Measurements from ENCODE around the gene STAT1. TPM values are rescaled to one million over a fixed set of nuclear protein-coding genes. Genes with fewer than 3 reads are reported as not detected.

Gene STAT1
- total RNA-seq, 1 donor from 2014 or later = 76.5 TPM

DNA sequence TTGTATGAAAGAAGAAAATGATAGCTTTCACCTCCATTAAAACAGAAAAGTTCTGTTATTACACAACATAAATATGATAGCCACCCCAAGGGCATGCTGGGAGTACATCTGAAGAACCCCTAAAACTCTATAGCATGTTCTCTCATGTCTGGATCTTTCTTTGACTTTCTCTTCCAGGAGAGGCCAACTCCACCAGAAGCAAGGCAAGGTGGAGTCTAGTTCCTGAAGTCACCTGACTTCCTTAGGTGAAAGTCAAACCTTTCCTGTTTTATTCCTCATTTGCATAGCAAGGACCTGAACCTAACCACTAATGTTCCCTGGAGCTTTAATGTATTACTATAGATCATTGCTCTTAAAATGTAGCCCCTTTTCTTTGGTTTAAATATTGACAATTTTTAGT, 5.7 kb downstream of the STAT1 start:
- no peaks in the 10 kb centered on the region for H3K27me3 Mint-ChIP-seq (ENCODE audit: unreplicated experiment)
- peaks cover 8% of the 10 kb centered on the region for H3K4me1 Mint-ChIP-seq (ENCODE audit: unreplicated experiment)
- TF ChIP-seq, protein P1, sequence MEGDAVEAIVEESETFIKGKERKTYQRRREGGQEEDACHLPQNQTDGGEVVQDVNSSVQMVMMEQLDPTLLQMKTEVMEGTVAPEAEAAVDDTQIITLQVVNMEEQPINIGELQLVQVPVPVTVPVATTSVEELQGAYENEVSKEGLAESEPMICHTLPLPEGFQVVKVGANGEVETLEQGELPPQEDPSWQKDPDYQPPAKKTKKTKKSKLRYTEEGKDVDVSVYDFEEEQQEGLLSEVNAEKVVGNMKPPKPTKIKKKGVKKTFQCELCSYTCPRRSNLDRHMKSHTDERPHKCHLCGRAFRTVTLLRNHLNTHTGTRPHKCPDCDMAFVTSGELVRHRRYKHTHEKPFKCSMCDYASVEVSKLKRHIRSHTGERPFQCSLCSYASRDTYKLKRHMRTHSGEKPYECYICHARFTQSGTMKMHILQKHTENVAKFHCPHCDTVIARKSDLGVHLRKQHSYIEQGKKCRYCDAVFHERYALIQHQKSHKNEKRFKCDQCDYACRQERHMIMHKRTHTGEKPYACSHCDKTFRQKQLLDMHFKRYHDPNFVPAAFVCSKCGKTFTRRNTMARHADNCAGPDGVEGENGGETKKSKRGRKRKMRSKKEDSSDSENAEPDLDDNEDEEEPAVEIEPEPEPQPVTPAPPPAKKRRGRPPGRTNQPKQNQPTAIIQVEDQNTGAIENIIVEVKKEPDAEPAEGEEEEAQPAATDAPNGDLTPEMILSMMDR (IDR thresholded peaks at IDR 0.05) = no peak
- H3K27ac Mint-ChIP-seq (ENCODE audit: unreplicated experiment) = no peak overlapping the region
- peaks cover 57% of the 10 kb centered on the region for H3K36me3 Mint-ChIP-seq (ENCODE audit: unreplicated experiment)
- no peak overlapping the region for H3K4me3 Mint-ChIP-seq (ENCODE audit: unreplicated experiment)
- H3K9me3 Mint-ChIP-seq (ENCODE audit: unreplicated experiment) = no peaks in the 10 kb centered on the region
- DNase-seq (ENCODE audit: extremely low spot score, unreplicated experiment) = no peak

DNA sequence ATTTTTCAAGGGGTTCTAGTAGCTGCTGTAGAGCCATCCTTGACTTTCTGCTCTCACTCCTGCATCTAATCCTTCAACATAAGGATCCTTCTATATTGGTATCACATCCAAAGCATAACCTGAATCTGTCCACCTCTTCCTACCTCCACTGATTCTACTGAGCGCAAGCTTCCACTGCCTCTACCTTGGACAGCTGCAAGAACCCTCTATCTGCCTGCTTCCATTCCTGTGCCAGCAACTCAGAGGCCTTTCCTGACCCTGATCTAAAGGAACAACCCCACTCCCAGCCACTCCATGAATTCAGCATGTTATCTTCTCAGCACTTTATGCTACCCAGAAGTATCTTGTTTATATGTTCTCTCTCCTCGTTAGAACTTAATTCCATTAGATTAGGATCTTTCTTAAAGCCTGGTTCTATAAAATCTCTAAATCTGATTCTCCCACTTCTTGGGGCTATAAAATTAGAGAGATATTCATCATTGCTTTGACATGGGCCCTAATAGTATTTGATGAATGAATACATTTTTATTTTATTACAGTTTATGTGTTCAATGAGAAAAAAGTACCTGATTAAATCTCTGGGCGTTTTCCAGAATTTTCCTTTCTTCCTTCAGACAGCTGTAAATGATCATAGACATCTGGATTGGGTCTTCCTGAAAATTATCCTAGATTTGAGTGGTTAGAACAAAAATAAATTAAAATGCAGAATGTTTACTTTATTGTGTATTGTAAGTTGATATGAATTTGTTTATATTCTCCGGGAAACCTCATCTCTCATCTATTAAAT, 6.8 kb downstream of the STAT1 start:
- Mint-ChIP-seq H3K36me3 (ENCODE audit: unreplicated experiment) (peaks cover 65% of the 10 kb centered on the region), H3K4me3 (ENCODE audit: unreplicated experiment) (no peak overlapping the region), H3K9me3 (ENCODE audit: unreplicated experiment) (no peaks in the 10 kb centered on the region), H3K27me3 (ENCODE audit: unreplicated experiment) (no peaks in the 10 kb centered on the region), H3K27ac (ENCODE audit: unreplicated experiment) (no peak overlapping the region), H3K4me1 (ENCODE audit: unreplicated experiment) (peaks cover 8% of the 10 kb centered on the region)
- no peak for DNase-seq (ENCODE audit: extremely low spot score, unreplicated experiment)
- TF ChIP-seq, protein P1 (IDR thresholded peaks at IDR 0.05) = no peak

DNA sequence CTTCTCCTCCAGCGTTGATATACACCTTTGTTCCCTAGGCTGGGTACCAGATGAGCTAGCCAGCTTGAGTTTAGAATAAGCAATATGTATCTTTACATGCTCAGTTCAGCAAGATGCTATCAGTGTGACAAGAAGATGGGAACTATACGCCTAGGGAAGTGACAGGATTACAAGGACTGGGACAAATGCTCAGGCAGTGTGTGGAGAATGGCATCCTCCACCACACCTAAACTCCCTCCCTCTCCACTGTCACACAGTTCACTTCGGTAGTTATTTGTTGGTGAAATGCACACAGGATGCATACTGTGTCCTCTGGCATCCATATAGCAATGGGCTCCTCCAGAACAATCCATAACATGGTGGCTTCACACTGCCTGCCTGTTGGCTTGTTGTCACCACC, 7.7 kb downstream of the STAT1 start:
- H3K27me3 Mint-ChIP-seq (ENCODE audit: unreplicated experiment) = no peaks in the 10 kb centered on the region
- TF ChIP-seq, protein P1 (IDR thresholded peaks at IDR 0.05) = no peak
- H3K9me3 Mint-ChIP-seq (ENCODE audit: unreplicated experiment) = no peaks in the 10 kb centered on the region
- DNase-seq (ENCODE audit: extremely low spot score, unreplicated experiment) = no peak
- H3K4me1 Mint-ChIP-seq (ENCODE audit: unreplicated experiment) = peaks cover 5% of the 10 kb centered on the region
- no peak overlapping the region for H3K4me3 Mint-ChIP-seq (ENCODE audit: unreplicated experiment)
- peaks cover 68% of the 10 kb centered on the region for H3K36me3 Mint-ChIP-seq (ENCODE audit: unreplicated experiment)
- H3K27ac Mint-ChIP-seq (ENCODE audit: unreplicated experiment) = no peak overlapping the region

GRCh38 chr2:191003405-191004309, 10.3 kb downstream of the STAT1 start:
- Mint-ChIP-seq H3K27ac (ENCODE audit: unreplicated experiment) (no peak overlapping the region), H3K36me3 (ENCODE audit: unreplicated experiment) (peaks cover 72% of the 10 kb centered on the region)

More at GRCh38 chr2:191003405-191004309, 10.3 kb downstream of the STAT1 start:
- Mint-ChIP-seq H3K9me3 (ENCODE audit: unreplicated experiment) (no peaks in the 10 kb centered on the region), H3K27me3 (ENCODE audit: unreplicated experiment) (no peaks in the 10 kb centered on the region), H3K4me3 (ENCODE audit: unreplicated experiment) (no peak overlapping the region), H3K4me1 (ENCODE audit: unreplicated experiment) (no peaks in the 10 kb centered on the region)
- DNase-seq (ENCODE audit: extremely low spot score, unreplicated experiment) = no peak
- TF ChIP-seq, protein P1 (IDR thresholded peaks at IDR 0.05) = no peak
